Osteoblast (primary cell): ENCODE results near the gene PLPP2. TPM values are rescaled to one million over a fixed set of nuclear protein-coding genes. Genes with fewer than 3 reads are reported as not detected.
A peak's percentile ranks its signal among the peaks of the same experiment; 100 is the strongest.

Source experiments
- DNase-seq: peaks from one replicate; pipeline ENCODE4 v3.0.0; 2011; ENCODE audit warnings: low spot score, mixed read lengths; ENCODE audit not compliant: insufficient read length; ENCODE audit errors: missing footprints
- H2AFZ ChIP-seq: 2 replicates; pipeline ENCODE4 v1.6.0; 2011; ENCODE audit warnings: mild to moderate bottlenecking, low read length
- H3K27ac ChIP-seq: 2 replicates; pipeline ENCODE4 v1.5.1; 2011; ENCODE audit warnings: mild to moderate bottlenecking, low read depth, low read length, moderate library complexity
- H3K27me3 ChIP-seq: 2 replicates; pipeline ENCODE4 v1.6.0; 2012; ENCODE audit warnings: mild to moderate bottlenecking, control low read depth, inconsistent platforms, low read length, moderate library complexity; ENCODE audit not compliant: insufficient read depth
- H3K36me3 ChIP-seq: 2 replicates; pipeline ENCODE4 v1.5.1; 2011; ENCODE audit warnings: mild to moderate bottlenecking, low read length, control low read depth, moderate library complexity; ENCODE audit not compliant: insufficient read depth
- H3K4me1 ChIP-seq: 2 replicates; pipeline ENCODE4 v1.5.1; 2011; ENCODE audit warnings: mild to moderate bottlenecking, low read length, control low read depth, moderate library complexity; ENCODE audit not compliant: insufficient read depth
- H3K4me2 ChIP-seq: 2 replicates; pipeline ENCODE4 v1.6.0; 2011; ENCODE audit warnings: mild to moderate bottlenecking, low read length; ENCODE audit not compliant: insufficient read depth
- H3K4me3 ChIP-seq: fragments of 200-600 bp; sonication (generic); 3 replicates; pipeline ENCODE4 v1.5.1; 2012; ENCODE audit warnings: mild to moderate bottlenecking, low read length, inconsistent platforms; ENCODE audit not compliant: insufficient read depth
- H3K79me2 ChIP-seq: 2 replicates; pipeline ENCODE4 v1.6.0; 2012; ENCODE audit warnings: mild to moderate bottlenecking, low read length, control low read depth, inconsistent platforms; ENCODE audit not compliant: insufficient read depth
- H3K9me3 ChIP-seq: 2 replicates; pipeline ENCODE4 v1.5.1; 2011; ENCODE audit warnings: low read depth, low read length, control low read depth
- H4K20me1 ChIP-seq: 2 replicates; pipeline ENCODE4 v1.6.0; 2012; ENCODE audit warnings: mild to moderate bottlenecking, low read length, control low read depth; ENCODE audit not compliant: insufficient read depth
- CTCF ChIP-seq: IDR thresholded peaks from 2 replicates; pipeline ENCODE4 v1.5.1; 2011; ENCODE audit warnings: mild to moderate bottlenecking, low read depth, low read length, moderate library complexity; ENCODE audit errors: extremely low read depth
- total RNA-seq: library from RNA; depleted of rRNA; stranded (reverse); fragments of >200 nt; gene quantifications from 2 replicates; pipeline ENCODE4 v1.2.3, GENCODE V29; 2012

PLPP2 gene
- total RNA-seq, 1 donor, result 1.1 TPM

DNA sequence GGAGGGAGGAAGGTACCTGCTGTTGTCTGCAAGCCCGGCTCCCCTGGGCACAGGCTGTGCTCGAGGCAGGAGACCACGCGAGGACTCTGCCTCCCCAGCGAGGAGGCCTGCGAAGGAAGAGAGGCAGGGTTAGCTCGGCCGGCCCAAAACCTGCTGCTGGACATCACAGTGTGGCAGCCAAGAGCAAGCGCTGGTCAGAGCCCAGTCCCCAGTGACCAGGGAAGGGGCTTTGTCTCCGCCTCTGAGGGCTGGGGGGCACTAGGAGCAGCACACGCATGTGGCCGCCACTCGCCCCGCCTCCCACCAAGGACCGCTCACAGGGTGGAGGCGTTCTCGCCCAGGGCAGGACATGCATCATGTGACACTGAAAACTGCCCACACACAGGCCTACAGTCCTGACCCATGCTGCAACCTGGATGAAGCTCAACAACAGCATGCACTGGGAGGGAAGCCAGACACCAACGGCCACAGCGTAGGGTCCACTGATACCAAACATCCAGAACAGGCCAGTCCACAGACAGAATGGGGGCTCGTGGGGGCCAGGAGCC lies 44.9 kb upstream of the PLPP2 start:
- peaks cover 7% of the 10 kb centered on the region for H3K4me1 ChIP-seq
- no peak overlapping the region for H3K27ac ChIP-seq
- H2AFZ ChIP-seq, result no peak overlapping the region
- H3K79me2 ChIP-seq, result peaks cover 79% of the 10 kb centered on the region
- peak; percentile 79 for DNase-seq
- H3K4me2 ChIP-seq, result no peak overlapping the region
- peaks cover 31% of the 10 kb centered on the region for H3K36me3 ChIP-seq
- H4K20me1 ChIP-seq, result peaks cover 64% of the 10 kb centered on the region
- H3K27me3 ChIP-seq, result no peaks in the 10 kb centered on the region
- no peaks in the 10 kb centered on the region for H3K9me3 ChIP-seq
- TF ChIP-seq CTCF, result no peak
- no peak overlapping the region for H3K4me3 ChIP-seq

GRCh38 chr19:335486-336066 lies 44.4 kb upstream of the PLPP2 start:
- TF ChIP-seq CTCF, result no peak
- Histone ChIP-seq H3K36me3 (peaks cover 33% of the 10 kb centered on the region), H3K27me3 (no peaks in the 10 kb centered on the region), H3K4me1 (peaks cover 6% of the 10 kb centered on the region), H3K4me3 (no peak overlapping the region), H3K4me2 (no peak overlapping the region), H3K9me3 (no peaks in the 10 kb centered on the region), H3K27ac (no peak overlapping the region), H2AFZ (no peak overlapping the region), H3K79me2 (peaks cover 79% of the 10 kb centered on the region), H4K20me1 (peaks cover 58% of the 10 kb centered on the region)
- DNase-seq, result peak; percentile 43

- H3K27ac ChIP-seq, result no peak overlapping the region
- no peak overlapping the region for H3K4me3 ChIP-seq
- H3K36me3 ChIP-seq, result peaks cover 36% of the 10 kb centered on the region
- peaks cover 6% of the 10 kb centered on the region for H3K4me1 ChIP-seq
- peaks cover 77% of the 10 kb centered on the region for H3K79me2 ChIP-seq
- H4K20me1 ChIP-seq, result peaks cover 53% of the 10 kb centered on the region
- no peak for TF ChIP-seq CTCF
- no peak overlapping the region for H3K4me2 ChIP-seq
- H3K9me3 ChIP-seq, result no peaks in the 10 kb centered on the region
- H2AFZ ChIP-seq, result no peak overlapping the region
- no peaks in the 10 kb centered on the region for H3K27me3 ChIP-seq
- peak; percentile 31 for DNase-seq
Measured at GRCh38 chr19:335072-335471, 43.9 kb upstream of the PLPP2 start.

DNA sequence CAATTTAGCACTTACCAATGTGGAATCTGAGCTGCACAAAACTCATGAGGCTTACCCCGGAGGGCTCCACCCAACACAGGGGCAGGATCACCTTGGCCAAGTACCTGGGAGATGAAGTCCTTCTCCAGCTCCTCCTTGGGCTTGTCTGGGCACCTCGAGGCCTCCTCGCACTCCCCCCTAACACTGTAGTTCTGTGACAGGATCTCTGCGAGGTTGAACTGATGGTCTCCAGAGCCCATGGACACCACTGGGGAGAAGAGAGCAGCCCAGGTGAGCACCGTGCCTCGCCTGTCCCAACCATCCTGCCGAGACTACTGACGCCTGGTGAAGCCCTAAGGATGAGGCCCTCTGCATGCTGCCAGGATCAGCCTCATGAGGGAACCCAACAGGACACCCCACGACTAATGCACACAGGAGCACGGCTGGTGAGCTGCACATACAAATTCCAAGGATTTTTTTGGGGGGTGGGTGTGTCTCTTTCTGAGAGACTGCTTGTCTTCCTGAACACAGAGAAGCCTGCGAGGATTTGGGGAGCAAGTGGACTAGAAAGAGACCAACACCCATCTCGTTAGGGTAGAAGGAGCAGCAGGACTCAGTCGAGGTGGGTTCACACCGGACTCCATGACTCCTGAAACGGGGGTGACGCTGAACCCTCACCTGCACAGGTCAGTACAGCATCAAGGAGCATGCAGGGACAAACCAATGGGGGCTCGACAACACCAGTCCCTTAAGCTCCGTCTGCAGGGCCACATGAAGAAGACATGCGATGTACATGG lies 43.3 kb upstream of the PLPP2 start:
- Histone ChIP-seq H2AFZ (no peak overlapping the region), H3K4me1 (peaks cover 6% of the 10 kb centered on the region), H3K36me3 (peaks cover 40% of the 10 kb centered on the region), H3K79me2 (peaks cover 75% of the 10 kb centered on the region), H3K9me3 (no peaks in the 10 kb centered on the region), H4K20me1 (peaks cover 54% of the 10 kb centered on the region), H3K4me3 (no peak overlapping the region), H3K27ac (no peak overlapping the region), H3K27me3 (no peaks in the 10 kb centered on the region), H3K4me2 (no peak overlapping the region)
- no peak for TF ChIP-seq CTCF
- peak; percentile 78 for DNase-seq
